Stimulated activated CD4-positive, alpha-beta T cell treated with anti-CD3 and anti-CD28 coated beads, Interleukin-1b, Interleukin-23, amount 100 ng/mL, for 4 hours (primary cell): ENCODE data around the gene COQ9.
"Not testable (repeated sequence)": the region's sequence is repeated elsewhere in the genome, so short reads cannot be mapped to it uniquely, and the experiment has no call there.

Experiments used
- DNase-seq, 2 donors: peaks; one replicate each; pipeline ENCODE4 v3.0.0-alpha.2; 2020; ENCODE audit warnings: low read depth in 2 of 2

COQ9 gene

GRCh38 chr16:57427307-57427706 is 20.0 kb upstream of the COQ9 start:
- DNase-seq, result no peak

- no peak for DNase-seq
These were observed 19.5 kb upstream of the COQ9 start for GRCh38 chr16:57427824-57428223.

- DNase-seq, result no peak
These were observed 16.3 kb upstream of the COQ9 start for GRCh38 chr16:57430955-57431354.

DNA sequence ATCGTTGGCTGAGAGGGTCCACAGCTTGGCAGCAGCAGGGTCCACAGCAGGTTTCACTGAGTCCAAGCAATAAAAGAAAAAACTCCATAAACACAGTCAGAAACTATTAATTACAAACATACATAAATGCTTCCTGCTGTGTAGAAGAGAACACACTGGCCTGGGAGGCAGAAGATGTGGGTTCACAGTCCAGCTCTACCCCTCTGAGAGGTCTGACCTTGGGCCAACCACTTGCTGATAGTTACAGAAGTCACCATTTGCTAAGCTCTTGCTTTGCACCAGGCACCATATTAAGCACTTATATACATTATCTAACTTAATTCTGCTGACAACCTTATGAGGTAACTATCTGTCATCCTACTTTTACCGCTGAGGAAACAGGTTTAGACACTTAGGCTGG is 14.8 kb upstream of the COQ9 start:
- DNase-seq, result no peak

GRCh38 chr16:57432989-57433388 is 14.3 kb upstream of the COQ9 start:
- DNase-seq, result no peak

GRCh38 chr16:57434003-57434402 is 13.3 kb upstream of the COQ9 start:
- no peak for DNase-seq

- DNase-seq, result no peak
These were observed 11.4 kb upstream of the COQ9 start for GRCh38 chr16:57435838-57436237.

GRCh38 chr16:57439947-57440346 is 7.3 kb upstream of the COQ9 start:
- not testable (repeated sequence) for DNase-seq

DNA sequence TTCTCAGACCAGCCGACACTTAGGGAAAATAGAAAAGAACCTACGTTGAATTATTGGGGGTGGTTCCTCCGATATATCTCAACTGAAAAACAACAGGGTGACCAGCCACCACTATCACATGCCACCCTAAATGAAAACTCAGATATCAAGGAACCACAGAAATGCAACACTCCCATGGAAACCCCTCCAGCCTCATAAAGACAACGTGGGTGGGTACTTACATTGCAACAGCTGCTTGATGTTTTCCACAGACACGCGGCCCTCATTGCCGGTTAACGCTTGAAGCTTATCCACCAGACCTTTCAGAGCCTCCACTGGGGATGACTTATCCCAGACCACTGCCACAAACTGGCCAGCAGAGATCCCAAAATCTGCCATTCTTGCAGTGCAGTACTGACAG is 6.7 kb upstream of the COQ9 start:
- DNase-seq, result not testable (repeated sequence)

- DNase-seq, result no peak
These were observed 2.6 kb upstream of the COQ9 start for GRCh38 chr16:57444711-57445110.

- no peak for DNase-seq
These were observed 1.8 kb upstream of the COQ9 start for GRCh38 chr16:57445510-57445909.

DNA sequence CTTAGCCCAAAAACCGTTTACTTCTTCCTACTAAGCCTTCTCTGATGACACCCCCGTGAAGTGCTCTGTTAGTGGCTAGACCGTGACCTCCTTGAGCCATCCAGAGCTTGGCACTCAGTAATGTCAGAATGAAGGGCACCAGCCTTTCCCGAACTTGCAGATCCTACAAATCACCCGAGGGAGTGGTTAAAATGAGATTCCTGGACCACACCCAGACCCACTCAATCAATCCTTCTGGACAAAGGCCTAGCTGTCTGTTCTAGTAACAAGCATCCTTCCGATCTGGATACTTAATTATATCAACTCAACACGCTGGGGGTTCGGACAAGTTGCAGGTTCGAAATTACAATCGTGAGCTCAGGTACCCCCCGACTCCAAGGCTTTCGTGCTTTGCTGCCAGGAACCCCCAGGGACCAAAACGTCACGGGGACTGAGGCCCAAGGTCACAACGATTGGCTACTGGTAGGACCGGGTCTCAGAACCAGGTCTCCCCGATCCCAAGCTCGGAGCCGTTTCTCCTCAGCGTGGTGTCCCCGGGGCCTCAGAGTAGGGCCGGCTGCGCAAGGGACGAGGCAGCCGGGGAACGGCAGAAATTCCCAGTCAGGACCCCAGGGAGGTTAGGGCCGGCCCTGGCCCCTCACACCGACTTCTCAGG is 621 bp upstream of the COQ9 start:
- no peak for DNase-seq

DNA sequence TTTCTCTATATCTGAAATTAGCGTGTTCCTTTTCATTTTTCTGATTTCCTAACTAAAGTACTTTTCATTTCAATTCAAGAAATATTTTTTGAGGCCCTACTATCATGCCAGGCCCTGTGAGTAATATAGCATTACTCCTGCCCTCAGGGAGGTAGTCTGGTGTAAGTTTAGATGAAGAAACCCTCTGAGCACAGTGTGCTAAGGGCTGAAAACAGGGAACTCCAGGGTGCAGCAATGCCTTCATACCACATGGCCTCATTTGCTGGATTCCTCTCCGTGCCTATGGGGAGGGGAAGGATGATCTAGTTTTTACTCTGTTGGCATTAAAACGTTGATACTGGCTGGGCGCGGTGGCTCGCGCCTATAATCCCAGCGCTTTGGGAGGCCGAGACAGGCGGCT is 4.7 kb downstream of the COQ9 start:
- no peak for DNase-seq

- peak; percentile 92 to 94 for DNase-seq
These were observed 15.1 kb downstream of the COQ9 start, which contains the start of gene POLR2C for GRCh38 chr16:57462209-57462977. TSS of gene POLR2C (plus strand) at chr16:57462679. CDS start at chr16:57462725, 46 bp downstream.

DNA sequence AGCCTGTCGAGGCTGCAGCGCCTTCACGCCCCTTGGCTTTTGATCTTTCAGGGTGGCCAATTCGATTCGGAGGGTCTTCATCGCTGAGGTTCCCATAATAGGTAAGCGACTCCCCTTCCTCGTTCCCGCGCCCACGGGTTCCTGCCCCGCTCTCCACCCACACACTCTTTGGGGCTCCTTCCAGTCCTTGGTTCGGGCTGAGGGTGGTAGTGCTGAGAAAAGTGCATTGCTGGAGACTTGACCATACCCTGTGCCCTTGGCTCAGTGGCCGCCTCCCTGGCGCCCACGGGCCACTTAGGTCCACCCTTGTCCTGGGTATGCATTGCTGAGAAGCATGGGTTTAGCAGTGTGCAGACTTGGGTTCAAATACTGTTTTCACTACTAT is 15.7 kb downstream of the COQ9 start:
- no peak for DNase-seq

GRCh38 chr16:57464523-57464922 is 17.2 kb downstream of the COQ9 start:
- no peak for DNase-seq

DNA sequence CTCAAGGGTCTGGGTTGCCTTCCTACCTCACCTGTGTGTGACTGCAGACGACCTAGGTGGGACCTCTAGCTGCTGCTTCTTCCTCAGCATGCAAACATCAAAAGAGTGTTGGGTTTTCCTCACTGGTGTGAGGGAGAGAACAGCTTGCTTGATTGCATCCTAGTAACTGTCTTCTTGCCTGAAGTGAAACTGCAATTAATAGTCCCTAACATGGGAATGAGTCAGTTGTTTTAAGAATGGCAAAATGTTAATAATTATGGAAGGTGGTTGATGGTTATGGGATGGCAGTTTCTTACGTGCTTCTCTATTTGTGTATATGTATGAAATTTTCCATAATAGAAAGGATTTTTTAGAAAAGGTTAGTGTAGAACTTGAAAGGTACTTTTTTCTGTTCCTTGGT is 21.1 kb downstream of the COQ9 start:
- no peak for DNase-seq

- DNase-seq, result no peak
These were observed 21.8 kb downstream of the COQ9 start for GRCh38 chr16:57469046-57469445.

DNA sequence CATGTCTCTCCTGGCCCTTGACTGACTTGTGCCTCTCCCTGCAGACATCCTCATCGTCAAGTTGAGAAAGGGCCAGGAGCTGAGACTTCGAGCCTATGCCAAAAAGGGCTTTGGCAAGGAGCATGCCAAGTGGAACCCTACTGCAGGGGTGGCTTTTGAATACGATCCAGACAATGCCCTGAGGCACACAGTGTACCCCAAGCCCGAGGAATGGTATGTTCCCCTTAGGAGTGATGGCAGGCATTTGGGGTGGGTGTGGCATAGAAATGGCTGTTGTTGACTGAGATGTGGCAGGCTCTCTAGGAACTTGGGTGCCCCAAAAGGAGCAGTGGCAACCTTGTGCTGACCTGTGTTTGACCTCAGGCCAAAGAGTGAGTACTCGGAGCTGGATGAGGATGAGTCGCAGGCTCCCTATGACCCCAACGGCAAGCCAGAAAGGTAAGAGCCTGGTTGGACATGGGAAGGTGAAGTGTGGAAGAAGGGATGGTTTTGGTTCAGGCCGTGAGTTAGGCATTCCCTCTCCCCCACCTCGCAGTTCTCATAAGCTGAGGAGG is 22.7 kb downstream of the COQ9 start:
- DNase-seq, result no peak

DNA sequence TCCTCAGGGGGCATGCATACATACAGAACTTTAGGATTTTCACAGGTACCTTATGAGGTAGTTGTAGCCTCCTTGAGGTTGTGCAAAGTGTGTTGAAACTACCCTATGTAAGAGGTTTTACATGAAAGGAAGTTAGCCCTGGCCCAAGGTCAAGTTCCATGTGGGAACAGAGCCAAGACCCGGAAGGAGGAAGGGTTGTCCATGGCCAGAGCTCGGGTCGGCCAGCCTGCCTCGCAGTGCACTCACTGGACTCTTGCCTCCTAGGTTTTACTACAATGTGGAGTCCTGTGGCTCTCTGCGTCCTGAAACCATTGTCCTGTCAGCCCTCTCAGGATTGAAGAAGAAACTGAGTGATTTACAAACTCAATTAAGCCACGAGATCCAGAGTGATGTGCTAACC is 23.4 kb downstream of the COQ9 start:
- no peak for DNase-seq

DNA sequence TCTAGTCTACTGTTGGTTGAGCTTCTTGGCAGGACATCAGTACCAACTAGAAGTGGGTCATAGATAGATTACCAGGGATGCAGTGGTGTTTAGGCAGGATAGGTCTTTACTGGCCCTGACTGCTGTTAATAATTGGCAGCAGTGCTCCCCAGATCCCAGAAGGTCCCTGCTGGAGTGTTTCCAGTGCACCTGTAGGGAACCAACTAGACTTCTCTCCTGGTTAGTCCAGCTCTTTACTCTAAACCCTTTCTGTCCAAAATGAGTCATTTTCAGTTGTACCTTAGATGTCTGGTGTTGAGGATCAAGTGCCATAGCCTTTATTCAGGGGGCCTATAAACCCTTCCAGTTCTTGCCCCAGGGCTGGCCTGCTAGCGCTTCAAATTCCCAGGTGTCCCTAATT is 23.9 kb downstream of the COQ9 start:
- DNase-seq, result no peak

- no peak for DNase-seq
These were observed 24.8 kb downstream of the COQ9 start for GRCh38 chr16:57471852-57472664.
